Activated CD4-positive, alpha-beta T cell treated with anti-CD3 and anti-CD28 coated beads for 36 hours (primary cell): ENCODE measurements around the gene DYSF. TPM values are rescaled to one million over a fixed set of nuclear protein-coding genes. Genes with fewer than 3 reads are reported as not detected.
"Not testable (repeated sequence)": the region's sequence is repeated elsewhere in the genome, so short reads cannot be mapped to it uniquely, and the experiment has no call there.

Source experiments
- ATAC-seq: fragments of 200-7000 bp; cut with Tn5 transposase; one replicate; pipeline ENCODE4 v1.10.0; 2021; ENCODE audit warnings: mild to moderate bottlenecking, moderate library complexity
- CTCF ChIA-PET: fragments of 350-600 bp; sonication (Branson Sonifier 250); formaldehyde crosslinking; loops from one replicate; lab custom pipeline; 2021; ENCODE audit warnings: antibody characterized with exemption; lab: Charles Lee
- POLR2A ChIA-PET: fragments of 350-600 bp; sonication (Branson Sonifier 250); formaldehyde crosslinking; loops from one replicate; lab custom pipeline; 2021; ENCODE audit warnings: antibody characterized with exemption, inconsistent platforms; lab: Charles Lee
- DNase-seq: peaks from one replicate; pipeline ENCODE4 v3.0.0-alpha.2; 2020
- H3K27ac Mint-ChIP-seq: one replicate; pipeline ENCODE4 v1.8.0; 2021; ENCODE audit warnings: mixed read lengths
- H3K27me3 Mint-ChIP-seq: one replicate; pipeline ENCODE4 v1.8.0; 2021; ENCODE audit warnings: mixed read lengths
- H3K36me3 Mint-ChIP-seq: one replicate; pipeline ENCODE4 v1.8.0; 2021; ENCODE audit warnings: low read depth, mixed read lengths
- H3K4me1 Mint-ChIP-seq: one replicate; pipeline ENCODE4 v1.8.0; 2021; ENCODE audit warnings: mixed read lengths
- H3K4me3 Mint-ChIP-seq: one replicate; pipeline ENCODE4 v1.8.0; 2021; ENCODE audit warnings: mild to moderate bottlenecking, moderate library complexity, mixed read lengths
- H3K9me3 Mint-ChIP-seq: one replicate; pipeline ENCODE4 v1.8.0; 2021; ENCODE audit warnings: low read depth, mixed read lengths
- intact Hi-C, 2 experiments: fragments of 100-400 bp; cut with DNase I in 1 of 2; cut with micrococcal nuclease in 1 of 2; formaldehyde crosslinking; loops; one replicate each; pipeline versions ENCODE4 v1.14.2 to v1.15.1; 2022 to 2024; cut with DNase I, micrococcal nuclease
- total RNA-seq, 2 experiments: library from RNA; stranded (reverse); gene quantifications; one replicate each; pipeline ENCODE4 v1.2.3, GENCODE V29; 2021

DYSF gene
- total RNA-seq, 2 experiments from 2014 or later: 0.02 TPM; not detected in 1

DNA sequence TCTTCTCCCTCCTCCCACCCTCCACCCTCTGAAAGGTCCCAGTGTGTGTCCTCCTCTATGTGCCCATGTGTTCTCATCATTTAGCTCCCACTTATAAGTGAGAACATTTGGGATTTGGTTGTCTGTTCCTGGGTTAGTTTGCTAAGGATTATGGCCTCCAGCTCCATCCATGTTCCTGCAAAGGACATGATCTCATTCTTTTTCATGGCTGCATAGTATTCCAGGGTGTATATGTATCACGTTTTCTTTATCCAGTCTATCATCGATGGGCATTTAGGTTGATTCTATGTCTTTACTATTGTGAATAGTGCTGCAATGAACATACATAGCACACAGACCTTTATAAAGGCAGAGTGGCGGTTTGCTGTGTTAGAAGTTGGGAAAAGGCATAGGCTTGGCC is 38.2 kb downstream of the DYSF start:
- CTCF ChIA-PET, H3K4me1 Mint-ChIP-seq, ATAC-seq, H3K9me3 Mint-ChIP-seq, H3K27me3 Mint-ChIP-seq, H3K27ac Mint-ChIP-seq, POLR2A ChIA-PET, H3K36me3 Mint-ChIP-seq, DNase-seq, intact Hi-C loops, H3K4me3 Mint-ChIP-seq: not testable (repeated sequence)

- ChIA-PET CTCF (no interaction called here), POLR2A (no interaction called here)
- DNase-seq: no peak
- ATAC-seq: no peak
- Mint-ChIP-seq H3K27me3 (peaks cover 5% of the 10 kb centered on the region), H3K9me3 (no peaks in the 10 kb centered on the region), H3K36me3 (no peaks in the 10 kb centered on the region), H3K4me1 (no peaks in the 10 kb centered on the region), H3K4me3 (no peak overlapping the region), H3K27ac (no peak overlapping the region)
- intact Hi-C loops: no loop called here
Measured at GRCh38 chr2:71492112-71492511, 38.8 kb downstream of the DYSF start.

GRCh38 chr2:71494091-71494490 is 40.7 kb downstream of the DYSF start:
- no peak for ATAC-seq

GRCh38 chr2:71494523-71495155 is 41.3 kb downstream of the DYSF start:
- Mint-ChIP-seq H3K27me3 (peaks cover 5% of the 10 kb centered on the region), H3K4me1 (no peaks in the 10 kb centered on the region), H3K36me3 (no peaks in the 10 kb centered on the region), H3K27ac (no peak overlapping the region), H3K9me3 (no peaks in the 10 kb centered on the region), H3K4me3 (no peak overlapping the region)
- ATAC-seq (no peak), DNase-seq (no peak)
- ChIA-PET POLR2A (no interaction called here), CTCF (interaction anchor here (0.7 to 1.3 kb wide), 2 partner anchors 16 to 342 kb away, joined by 3 to 6 read pairs; no protein-coding TSS in a partner anchor)
- intact Hi-C loops: no loop called here

More at GRCh38 chr2:71494091-71494490, 40.7 kb downstream of the DYSF start:
- Mint-ChIP-seq H3K9me3 (no peaks in the 10 kb centered on the region), H3K4me1 (no peaks in the 10 kb centered on the region), H3K36me3 (no peaks in the 10 kb centered on the region), H3K4me3 (no peak overlapping the region), H3K27ac (no peak overlapping the region), H3K27me3 (peaks cover 5% of the 10 kb centered on the region)
- intact Hi-C loops: no loop called here
- DNase-seq: no peak
- CTCF ChIA-PET: interaction anchor here (0.7 to 1.3 kb wide), 2 partner anchors 16 to 341 kb away, joined by 3 to 6 read pairs; no protein-coding TSS in a partner anchor
- POLR2A ChIA-PET: no interaction called here

- no peaks in the 10 kb centered on the region for H3K9me3 Mint-ChIP-seq
- H3K4me1 Mint-ChIP-seq: no peaks in the 10 kb centered on the region
- DNase-seq (no peak), ATAC-seq (no peak)
- H3K4me3 Mint-ChIP-seq: no peak overlapping the region
- intact Hi-C loops: no loop called here
- POLR2A ChIA-PET: no interaction called here
- no peak overlapping the region for H3K27ac Mint-ChIP-seq
- H3K27me3 Mint-ChIP-seq: peaks cover 5% of the 10 kb centered on the region
- no peaks in the 10 kb centered on the region for H3K36me3 Mint-ChIP-seq
- CTCF ChIA-PET: no interaction called here
Measured at GRCh38 chr2:71496156-71496770, 42.9 kb downstream of the DYSF start.

DNA sequence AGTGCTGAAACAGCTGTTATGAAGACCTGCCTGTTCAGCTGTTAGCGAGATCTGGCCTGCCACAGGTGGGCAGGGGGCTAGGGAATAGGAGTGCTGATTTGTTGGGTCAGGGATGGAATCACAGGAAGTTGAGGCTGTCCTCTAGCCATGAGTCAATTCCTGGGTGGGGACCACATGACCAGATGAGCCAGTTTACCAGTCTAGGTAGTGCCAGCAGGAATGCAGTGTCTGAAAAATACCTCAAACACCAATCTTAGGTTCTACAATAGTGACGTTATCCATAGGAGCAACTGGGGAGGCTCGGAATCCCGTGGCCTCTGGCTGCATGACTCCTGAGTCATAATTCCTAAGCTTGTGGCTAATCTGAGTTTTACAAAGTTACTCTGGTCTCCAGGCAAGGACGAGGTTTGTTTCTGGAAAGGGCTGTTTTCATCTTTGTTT is 44.9 kb downstream of the DYSF start:
- Mint-ChIP-seq H3K27me3 (no peaks in the 10 kb centered on the region), H3K4me3 (no peak overlapping the region), H3K36me3 (no peaks in the 10 kb centered on the region), H3K9me3 (no peaks in the 10 kb centered on the region), H3K27ac (no peak overlapping the region), H3K4me1 (no peaks in the 10 kb centered on the region)
- ChIA-PET POLR2A (no interaction called here), CTCF (interaction anchor here (0.7 to 1.2 kb wide), 3 partner anchors 12 to 199 kb away, joined by 3 to 5 read pairs (median 3); no protein-coding TSS in a partner anchor)
- intact Hi-C loops: no loop called here
- ATAC-seq (no peak), DNase-seq (no peak)

- H3K4me3 Mint-ChIP-seq: no peak overlapping the region
- no peaks in the 10 kb centered on the region for H3K9me3 Mint-ChIP-seq
- no peaks in the 10 kb centered on the region for H3K4me1 Mint-ChIP-seq
- ATAC-seq: no peak
- H3K27ac Mint-ChIP-seq: no peak overlapping the region
- intact Hi-C loops: no loop called here
- POLR2A ChIA-PET: no interaction called here
- H3K27me3 Mint-ChIP-seq: no peaks in the 10 kb centered on the region
- CTCF ChIA-PET: interaction anchor here (0.9 kb wide), 1 partner anchor 200 kb away, joined by 3 read pairs; no protein-coding TSS in a partner anchor
- no peak for DNase-seq
- H3K36me3 Mint-ChIP-seq: no peaks in the 10 kb centered on the region
Measured at GRCh38 chr2:71499691-71500090, 46.3 kb downstream of the DYSF start.

GRCh38 chr2:71500426-71501079 is 47.2 kb downstream of the DYSF start:
- CTCF ChIA-PET: interaction anchor here (1.2 kb wide), 1 partner anchor 10 kb away, joined by 6 read pairs; no protein-coding TSS in a partner anchor
- POLR2A ChIA-PET: no interaction called here
- Mint-ChIP-seq H3K9me3 (no peaks in the 10 kb centered on the region), H3K4me1 (no peaks in the 10 kb centered on the region), H3K36me3 (no peaks in the 10 kb centered on the region), H3K27me3 (no peaks in the 10 kb centered on the region), H3K4me3 (no peak overlapping the region), H3K27ac (no peak overlapping the region)
- DNase-seq (no peak), ATAC-seq (no peak)
- intact Hi-C loops: no loop called here

DNA sequence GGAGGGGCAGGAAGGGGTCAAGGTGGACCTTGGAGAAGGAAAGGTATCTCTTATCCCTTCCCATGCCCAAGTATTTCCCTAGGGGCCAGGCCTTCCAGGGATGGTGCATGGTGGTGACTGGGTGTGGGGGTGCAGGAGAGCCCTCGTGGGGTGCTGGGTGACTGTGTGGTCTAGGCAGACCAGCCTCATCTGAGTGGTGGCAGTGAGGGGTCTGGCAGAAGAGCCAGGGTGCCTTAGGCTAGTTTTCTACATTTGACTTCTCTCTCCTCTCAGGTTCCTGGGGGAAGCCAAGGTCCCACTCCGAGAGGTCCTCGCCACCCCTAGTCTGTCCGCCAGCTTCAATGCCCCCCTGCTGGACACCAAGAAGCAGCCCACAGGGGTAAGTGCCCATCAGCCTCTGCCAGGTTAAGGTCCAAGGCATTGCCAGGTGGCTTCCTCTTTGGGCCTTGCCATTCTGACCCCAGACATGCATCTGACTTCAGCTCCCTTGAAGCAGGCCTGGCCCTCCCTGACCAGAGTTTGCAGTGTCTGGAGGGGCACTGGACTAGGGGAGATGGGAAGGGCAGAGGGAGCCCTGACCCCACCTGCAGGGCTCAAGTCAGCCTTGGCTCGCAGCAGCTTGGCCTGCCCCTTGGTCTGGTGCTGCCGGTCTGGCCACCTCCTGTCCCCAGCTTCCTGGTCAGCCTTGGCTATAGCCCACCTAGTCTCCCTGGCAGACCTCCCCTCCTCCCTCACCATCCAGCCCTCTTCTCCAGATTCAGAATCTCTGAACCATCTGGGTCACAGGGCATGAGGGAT is 49.8 kb downstream of the DYSF start:
- ATAC-seq (no peak), DNase-seq (no peak)
- CTCF ChIA-PET: no interaction called here
- no peak overlapping the region for H3K4me3 Mint-ChIP-seq
- POLR2A ChIA-PET: no interaction called here
- H3K27ac Mint-ChIP-seq: no peak overlapping the region
- H3K36me3 Mint-ChIP-seq: no peaks in the 10 kb centered on the region
- no peaks in the 10 kb centered on the region for H3K4me1 Mint-ChIP-seq
- no peaks in the 10 kb centered on the region for H3K9me3 Mint-ChIP-seq
- intact Hi-C loops: no loop called here
- H3K27me3 Mint-ChIP-seq: no peaks in the 10 kb centered on the region

DNA sequence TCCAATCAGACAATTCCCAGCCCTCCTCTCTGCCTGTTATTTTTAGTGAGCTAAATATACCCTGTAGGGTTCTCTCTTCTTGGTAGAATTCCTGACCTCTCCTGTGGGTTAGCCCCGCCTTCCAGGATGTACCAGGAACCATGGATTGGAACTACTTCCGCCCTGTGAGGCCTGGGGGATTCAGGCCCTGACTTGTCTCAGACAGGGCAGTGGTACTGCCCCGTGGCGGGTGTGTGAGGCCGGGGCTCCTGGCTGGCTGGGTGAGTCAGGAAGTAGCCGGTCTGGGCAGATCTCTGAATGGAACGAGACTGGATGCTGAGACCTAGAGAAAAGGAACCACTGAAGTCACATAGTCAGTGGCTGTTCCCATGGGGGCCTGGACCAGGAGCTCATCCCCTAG is 50.5 kb downstream of the DYSF start:
- intact Hi-C loops: no loop called here

DNA sequence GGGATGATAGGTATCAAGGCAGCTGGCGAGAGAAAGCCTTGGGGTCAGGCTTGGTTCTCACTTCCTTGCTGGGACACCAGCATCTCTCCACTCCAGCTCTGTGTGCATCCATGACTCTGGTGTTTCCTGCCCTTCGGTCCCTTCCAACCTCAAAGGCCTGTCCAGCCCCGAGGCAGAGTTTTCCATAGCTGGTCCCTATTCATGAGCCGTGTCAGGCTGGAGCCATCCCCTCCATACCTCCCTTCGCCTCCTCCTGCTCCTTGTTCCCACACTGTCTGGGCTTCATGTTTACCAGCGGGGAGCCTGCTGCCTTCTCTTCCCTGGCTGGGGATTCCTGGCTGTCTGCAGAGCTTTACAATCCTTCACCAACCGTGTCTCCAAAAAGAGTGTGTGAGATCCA is 51.2 kb downstream of the DYSF start:
- ChIA-PET POLR2A (no interaction called here), CTCF (interaction anchor here (7.5 kb wide), 1 partner anchor 206 kb away, joined by 112 read pairs; no protein-coding TSS in a partner anchor)
- no peak overlapping the region for H3K27ac Mint-ChIP-seq
- H3K4me1 Mint-ChIP-seq: no peaks in the 10 kb centered on the region
- ATAC-seq: no peak
- H3K36me3 Mint-ChIP-seq: no peaks in the 10 kb centered on the region
- no peak overlapping the region for H3K4me3 Mint-ChIP-seq
- intact Hi-C loops: no loop called here
- DNase-seq: no peak
- H3K27me3 Mint-ChIP-seq: peaks cover 2% of the 10 kb centered on the region
- H3K9me3 Mint-ChIP-seq: no peaks in the 10 kb centered on the region

More for the DNA sequence above, 50.5 kb downstream of the DYSF start:
- ATAC-seq (no peak), DNase-seq (no peak)
- H3K36me3 Mint-ChIP-seq: no peaks in the 10 kb centered on the region
- no peaks in the 10 kb centered on the region for H3K4me1 Mint-ChIP-seq
- H3K27ac Mint-ChIP-seq: no peak overlapping the region
- H3K9me3 Mint-ChIP-seq: no peaks in the 10 kb centered on the region
- CTCF ChIA-PET: interaction anchor here (7.5 kb wide), 1 partner anchor 205 kb away, joined by 112 read pairs; no protein-coding TSS in a partner anchor
- H3K4me3 Mint-ChIP-seq: no peak overlapping the region
- peaks cover 2% of the 10 kb centered on the region for H3K27me3 Mint-ChIP-seq
- POLR2A ChIA-PET: no interaction called here
